Measurements from ENCODE around the gene TMEM38A.
"Not testable (repeated sequence)": the region's sequence is repeated elsewhere in the genome, so short reads cannot be mapped to it uniquely, and the experiment has no call there.

- TF ChIP-seq POLR2A, CTCF (IDR thresholded peaks at IDR 0.05): not testable (repeated sequence)
These were observed 51.4 kb downstream of the TMEM38A start for GRCh38 chr19:16712295-16712694.

All from uterus (tissue), 2 donors.